GM12872 (cell line): ENCODE measurements around the gene EPB41L5.

Experiments used
- CTCF ChIP-seq: IDR thresholded peaks from 3 replicates; pipeline ENCODE4 v1.5.1; 2011; ENCODE audit warnings: low read depth, mild to moderate bottlenecking, low read length, moderate library complexity; ENCODE audit not compliant: insufficient read depth

Gene EPB41L5

DNA sequence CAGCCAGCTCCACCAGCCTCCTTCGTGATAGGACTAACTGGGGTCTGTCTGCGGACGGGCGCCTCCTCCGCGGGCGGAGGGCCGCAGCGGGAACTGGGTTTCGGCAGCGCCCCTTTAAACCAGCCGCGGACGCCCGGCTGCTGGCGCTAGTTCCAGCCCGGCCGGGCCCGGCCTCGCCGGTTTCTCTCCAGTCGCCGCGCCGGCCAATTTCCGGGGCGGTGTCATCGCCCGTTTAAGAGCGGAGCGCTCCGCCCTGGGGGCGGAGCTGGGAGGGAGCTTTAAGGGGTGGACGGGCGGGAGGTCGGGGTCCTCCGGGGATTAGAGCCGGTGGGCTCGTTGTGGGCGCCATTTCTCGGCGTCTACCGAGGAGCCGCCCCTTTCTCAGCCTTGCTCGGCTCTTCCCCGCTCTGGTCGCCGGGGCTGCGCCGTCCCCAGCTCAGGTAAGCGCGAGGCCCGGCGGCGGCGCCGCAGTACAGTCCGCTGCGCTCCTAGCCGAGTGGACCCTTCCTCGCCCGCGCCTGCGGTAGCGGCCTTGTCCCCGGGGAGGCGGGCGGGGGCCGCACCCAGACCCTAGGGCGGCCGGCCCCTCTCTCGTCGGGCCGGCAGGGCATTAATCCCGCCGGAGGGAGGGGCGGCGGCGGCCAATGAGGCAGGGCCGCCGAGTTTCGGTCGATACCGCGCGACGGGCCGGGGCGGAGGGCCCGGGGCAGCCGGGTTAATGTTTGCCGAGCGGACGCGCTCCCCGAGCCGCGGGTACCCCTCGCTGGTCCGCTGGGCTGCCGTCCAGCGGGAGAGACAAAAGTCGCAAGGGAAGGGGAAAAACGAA is at the start of gene EPB41L5:
Gene EPB41L5 (plus strand): TSS at position 307 of the 826 bp plus-strand sequence. CDS start 6,008 bp downstream, outside the sequence.
- no peak for TF ChIP-seq CTCF

- TF ChIP-seq CTCF: no peak
Observed at GRCh38 chr2:119981896-119982295, 31.0 kb upstream of the EPB41L5 start.

GRCh38 chr2:119982506-119982905 is 30.4 kb upstream of the EPB41L5 start:
- TF ChIP-seq CTCF: no peak

- no peak for TF ChIP-seq CTCF
Observed at GRCh38 chr2:119983108-119983507, 29.8 kb upstream of the EPB41L5 start.

DNA sequence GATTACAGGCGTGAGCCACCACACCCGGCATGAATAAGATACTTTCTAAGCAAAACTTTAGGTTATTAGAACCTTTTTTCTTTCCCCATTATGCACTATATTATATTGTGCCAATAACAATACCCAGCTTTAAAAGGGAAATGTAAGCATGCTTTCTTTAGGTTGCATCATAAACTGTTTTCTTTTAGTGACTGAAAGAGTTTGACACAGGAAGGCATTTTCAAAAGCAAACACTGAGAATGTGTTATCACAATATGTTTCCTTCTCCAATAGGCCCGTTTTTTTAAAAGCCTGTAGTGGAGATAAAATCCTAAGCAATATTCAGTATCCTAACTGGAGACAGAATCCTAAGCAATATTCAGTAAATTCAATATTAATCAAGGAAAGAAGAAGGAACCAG is 16.7 kb upstream of the EPB41L5 start:
- TF ChIP-seq CTCF: no peak

GRCh38 chr2:120001471-120001870 is 11.4 kb upstream of the EPB41L5 start:
- TF ChIP-seq CTCF: no peak

- no peak for TF ChIP-seq CTCF
Observed at GRCh38 chr2:120004254-120004653, 8.6 kb upstream of the EPB41L5 start.
